Adipocyte (in vitro differentiated cells): Measurements from ENCODE around the gene ZNF511.
"Not testable (repeated sequence)": the region's sequence is repeated elsewhere in the genome, so short reads cannot be mapped to it uniquely, and the experiment has no call there.

Experiments
- DNase-seq: peaks from one replicate; pipeline ENCODE4 v3.0.0-alpha.2; 2015; ENCODE audit warnings: low read depth
- H3K27me3 ChIP-seq: replicated peaks from 2 replicates; pipeline ENCODE4 v1.7.0; 2013; ENCODE audit warnings: mild to moderate bottlenecking, low read length, moderate library complexity; ENCODE audit not compliant: control insufficient read depth, insufficient read depth
- H3K36me3 ChIP-seq: 2 replicates; pipeline ENCODE4 v1.7.0; 2013; ENCODE audit warnings: low read length, mild to moderate bottlenecking, moderate library complexity; ENCODE audit not compliant: control insufficient read depth, insufficient read depth, severe bottlenecking
- H3K4me1 ChIP-seq: 2 replicates; pipeline ENCODE4 v1.7.0; 2013; ENCODE audit warnings: mild to moderate bottlenecking, low read length, moderate library complexity; ENCODE audit not compliant: control insufficient read depth, insufficient read depth
- H3K4me3 ChIP-seq: 2 replicates; pipeline ENCODE4 v1.7.0; 2013; ENCODE audit warnings: mild to moderate bottlenecking, low read length, moderate library complexity
- H3K9ac ChIP-seq: 2 replicates; pipeline ENCODE4 v1.7.0; 2013; ENCODE audit warnings: mild to moderate bottlenecking, low read length, moderate library complexity
- H3K9me3 ChIP-seq: 2 replicates; pipeline ENCODE4 v1.7.0; 2013; ENCODE audit warnings: mild to moderate bottlenecking, low read length, moderate library complexity; ENCODE audit not compliant: control insufficient read depth

ZNF511 gene

GRCh38 chr10:133318494-133319127, 9.9 kb downstream of the ZNF511 start:
- Histone ChIP-seq H3K9me3 (peaks cover 6% of the 10 kb centered on the region), H3K4me3 (peak overlapping the region; percentile 56), H3K9ac (no peak overlapping the region), H3K36me3 (no peaks in the 10 kb centered on the region), H3K27me3 (peaks cover 12% of the 10 kb centered on the region), H3K4me1 (no peaks in the 10 kb centered on the region)
- peak; percentile 84 for DNase-seq

- H3K4me3 ChIP-seq, DNase-seq, H3K4me1 ChIP-seq, H3K9me3 ChIP-seq, H3K9ac ChIP-seq, H3K36me3 ChIP-seq: not testable (repeated sequence)
- H3K27me3 ChIP-seq = peaks cover 15% of the 10 kb centered on the region
These were observed 12.2 kb downstream of the ZNF511 start for GRCh38 chr10:133320852-133321422.

GRCh38 chr10:133322064-133322709, 13.5 kb downstream of the ZNF511 start:
- H3K4me1 ChIP-seq, H3K9ac ChIP-seq, DNase-seq, H3K4me3 ChIP-seq, H3K36me3 ChIP-seq, H3K9me3 ChIP-seq: not testable (repeated sequence)
- H3K27me3 ChIP-seq = peaks cover 28% of the 10 kb centered on the region

- no peaks in the 10 kb centered on the region for H3K36me3 ChIP-seq
- H3K9me3 ChIP-seq = peaks cover 6% of the 10 kb centered on the region
- peak; percentile 64 for DNase-seq
- H3K4me1 ChIP-seq = no peaks in the 10 kb centered on the region
- no peak overlapping the region for H3K9ac ChIP-seq
- H3K27me3 ChIP-seq = peaks cover 39% of the 10 kb centered on the region
- no peak overlapping the region for H3K4me3 ChIP-seq
These were observed 15.6 kb downstream of the ZNF511 start for GRCh38 chr10:133324198-133324792.

GRCh38 chr10:133324857-133325260, 16.1 kb downstream of the ZNF511 start:
- Histone ChIP-seq H3K9me3 (peaks cover 6% of the 10 kb centered on the region), H3K4me3 (no peak overlapping the region), H3K4me1 (no peaks in the 10 kb centered on the region), H3K9ac (no peak overlapping the region), H3K36me3 (no peaks in the 10 kb centered on the region), H3K27me3 (peaks cover 39% of the 10 kb centered on the region)
- DNase-seq = no peak

- Histone ChIP-seq H3K9ac (no peak overlapping the region), H3K9me3 (peaks cover 6% of the 10 kb centered on the region), H3K4me3 (peak overlapping the region; percentile 47), H3K36me3 (no peaks in the 10 kb centered on the region), H3K4me1 (no peaks in the 10 kb centered on the region), H3K27me3 (peaks cover 34% of the 10 kb centered on the region)
- DNase-seq = peak; percentile 51
These were observed 16.9 kb downstream of the ZNF511 start for GRCh38 chr10:133325440-133326222.

GRCh38 chr10:133326223-133326551, 17.5 kb downstream of the ZNF511 start:
- no peak for DNase-seq
- no peak overlapping the region for H3K9ac ChIP-seq
- peaks cover 39% of the 10 kb centered on the region for H3K27me3 ChIP-seq

GRCh38 chr10:133326745-133327650, 18.3 kb downstream of the ZNF511 start:
- Histone ChIP-seq H3K9me3 (peaks cover 1% of the 10 kb centered on the region), H3K27me3 (peaks cover 47% of the 10 kb centered on the region), H3K36me3 (no peaks in the 10 kb centered on the region), H3K9ac (no peak overlapping the region), H3K4me1 (no peaks in the 10 kb centered on the region), H3K4me3 (no peak overlapping the region)
- DNase-seq = no peak

More at GRCh38 chr10:133326223-133326551, 17.5 kb downstream of the ZNF511 start:
- no peaks in the 10 kb centered on the region for H3K36me3 ChIP-seq
- H3K4me3 ChIP-seq = peak overlapping the region; percentile 47
- H3K4me1 ChIP-seq = no peaks in the 10 kb centered on the region
- peaks cover 2% of the 10 kb centered on the region for H3K9me3 ChIP-seq

- H3K36me3 ChIP-seq = no peaks in the 10 kb centered on the region
- H3K9me3 ChIP-seq = peaks cover 8% of the 10 kb centered on the region
- DNase-seq = no peak
- peaks cover 55% of the 10 kb centered on the region for H3K27me3 ChIP-seq
- H3K4me3 ChIP-seq = no peak overlapping the region
- H3K4me1 ChIP-seq = no peaks in the 10 kb centered on the region
- H3K9ac ChIP-seq = no peak overlapping the region
These were observed 19.1 kb downstream of the ZNF511 start for GRCh38 chr10:133327651-133328357.
